IPS-18c (cell line): Measurements from ENCODE around the gene CCDC142.

Source experiments
- H3K4me3 ChIP-seq: 2 replicates; pipeline ENCODE4 v1.7.0; 2013; ENCODE audit warnings: low read depth, mild to moderate bottlenecking, low read length, moderate library complexity; ENCODE audit not compliant: insufficient read depth
- H3K9me3 ChIP-seq: one replicate; pipeline ENCODE4 v1.6.1; 2013; ENCODE audit warnings: mild to moderate bottlenecking, low read length, moderate library complexity; ENCODE audit not compliant: control insufficient read depth, insufficient read depth

CCDC142 gene

GRCh38 chr2:74515981-74516633 lies 33.3 kb upstream of the CCDC142 start:
- peak overlapping the region; percentile 42; the same call in 1 of the 2 replicates for H3K4me3 ChIP-seq

DNA sequence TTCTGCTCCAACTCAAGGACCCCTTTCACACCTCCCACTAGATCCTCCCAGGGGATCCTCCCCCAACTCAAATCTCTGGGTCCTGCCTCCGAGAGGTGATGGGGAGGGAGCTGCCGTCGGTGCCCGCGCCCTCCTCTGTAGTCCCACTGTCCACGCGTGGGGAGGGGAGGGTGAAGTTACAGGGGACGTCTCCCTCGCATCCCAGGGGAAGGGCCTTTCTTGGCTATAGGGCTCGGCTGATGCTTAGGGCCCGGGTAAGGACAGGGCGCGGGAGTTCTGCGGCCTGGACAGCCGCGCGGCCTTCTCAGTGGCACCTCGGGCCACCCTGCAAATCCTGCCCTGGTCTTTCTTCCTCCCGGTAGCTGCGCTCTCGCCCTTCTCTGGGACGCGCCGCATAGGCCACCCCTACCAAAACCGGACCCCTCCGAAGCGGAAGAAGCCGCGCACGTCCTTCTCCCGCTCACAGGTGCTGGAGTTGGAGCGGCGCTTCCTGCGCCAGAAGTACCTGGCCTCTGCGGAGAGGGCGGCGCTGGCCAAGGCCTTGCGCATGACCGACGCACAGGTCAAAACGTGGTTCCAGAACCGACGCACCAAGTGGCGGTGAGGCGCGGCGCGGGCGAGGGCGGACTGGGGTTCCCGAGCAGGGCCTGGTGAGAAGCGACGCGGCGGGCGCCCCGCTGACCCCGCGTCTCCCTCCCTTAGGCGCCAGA lies 32.6 kb upstream of the CCDC142 start:
- H3K9me3 ChIP-seq = peaks cover 9% of the 10 kb centered on the region
- H3K4me3 ChIP-seq = peak overlapping the region; percentile 42; the same call in 1 of the 2 replicates

More at GRCh38 chr2:74515981-74516633, 33.3 kb upstream of the CCDC142 start:
- peaks cover 9% of the 10 kb centered on the region for H3K9me3 ChIP-seq

GRCh38 chr2:74514368-74515270 lies 31.8 kb upstream of the CCDC142 start, which contains the start of gene TLX2:
TLX2 (plus strand) TSS chr2:74514450; CDS start chr2:74514807, 357 bp downstream.
- H3K4me3 ChIP-seq = peak within 1 kb of the TSS; percentile 42
- H3K9me3 ChIP-seq = peaks cover 9% of the 10 kb centered on the region

DNA sequence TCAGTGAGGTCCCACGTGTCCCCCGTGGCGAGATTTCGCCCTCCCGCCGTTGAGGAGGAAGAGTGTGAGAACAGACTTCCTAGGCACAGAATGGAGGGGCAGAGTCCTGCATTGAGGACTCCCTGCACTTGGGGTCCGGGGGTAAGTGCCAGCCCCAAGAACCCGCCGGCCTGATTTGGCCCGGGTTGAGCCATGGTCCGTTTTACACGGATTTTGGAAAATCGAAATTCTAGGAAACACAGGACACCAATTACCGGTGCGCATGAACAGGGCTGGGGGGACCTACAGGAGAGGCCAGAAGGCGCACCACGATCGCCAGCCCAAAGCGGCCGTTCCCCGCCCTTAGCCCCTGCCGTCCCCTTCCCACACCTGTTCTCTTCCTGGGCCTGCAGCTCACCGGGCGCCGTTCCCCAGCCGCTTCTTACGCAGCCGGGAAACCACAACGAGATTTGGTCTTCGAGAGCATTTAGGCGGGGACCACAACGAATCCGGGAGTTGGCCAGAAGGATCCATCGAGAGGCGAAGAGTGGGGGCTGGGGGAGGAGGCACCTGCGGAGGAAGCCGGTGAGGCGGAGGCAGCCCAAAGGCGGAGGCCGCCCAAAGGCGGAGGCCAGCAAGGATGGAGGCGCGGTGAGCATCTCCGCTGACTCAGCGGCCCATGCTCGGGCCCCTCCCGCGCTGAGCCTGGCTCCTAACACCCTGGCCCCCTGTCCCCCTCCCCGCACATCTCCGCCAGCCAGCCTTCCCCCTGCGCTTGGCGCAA lies 31.0 kb upstream of the CCDC142 start:
- peaks cover 9% of the 10 kb centered on the region for H3K9me3 ChIP-seq
- H3K4me3 ChIP-seq = peak overlapping the region; percentile 42

GRCh38 chr2:74512744-74513604 lies 30.2 kb upstream of the CCDC142 start:
- peak overlapping the region; percentile 42; the same call in 1 of the 2 replicates for H3K4me3 ChIP-seq
- H3K9me3 ChIP-seq = peaks cover 9% of the 10 kb centered on the region

DNA sequence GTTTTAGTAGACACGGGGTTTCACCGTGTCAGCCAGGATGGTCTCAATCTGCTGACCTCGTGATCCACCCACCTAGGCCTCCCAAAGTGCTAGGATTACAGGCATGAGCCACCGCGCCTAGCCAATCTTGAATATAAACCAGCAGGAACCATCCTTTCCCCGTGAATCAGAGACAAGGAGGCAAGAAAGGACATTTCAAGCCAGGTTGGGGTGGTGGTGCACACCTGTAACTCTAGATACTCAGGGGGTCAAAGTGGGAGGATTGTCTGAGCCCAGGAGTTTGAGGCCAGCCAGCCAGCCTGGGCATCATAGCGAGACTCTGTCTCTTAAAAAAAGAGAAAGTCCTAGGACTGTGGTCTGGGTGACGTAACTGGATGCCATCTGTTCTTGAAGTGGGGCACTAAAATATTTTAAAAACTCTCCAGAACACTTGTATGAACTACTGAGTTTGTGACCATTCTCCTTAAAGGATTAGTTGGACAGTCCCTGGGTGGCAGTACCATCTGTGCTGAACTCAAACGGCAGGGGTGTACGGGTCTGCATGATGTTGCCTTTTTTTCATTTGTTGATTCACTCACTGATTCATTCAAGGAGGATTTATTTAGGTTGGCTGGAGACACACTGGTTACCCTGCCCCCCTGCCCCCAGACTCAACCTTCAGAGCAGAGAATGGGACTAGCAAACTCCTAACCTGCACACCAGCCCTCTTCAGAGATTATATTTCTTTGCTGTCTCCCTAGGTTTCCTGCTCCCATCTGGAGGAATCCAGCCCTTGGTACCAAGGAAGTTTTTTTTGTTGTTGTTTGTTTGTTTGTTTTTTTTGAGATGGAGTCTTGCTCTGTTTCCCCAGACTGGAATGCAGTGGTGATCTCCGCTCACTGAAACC lies 28.5 kb upstream of the CCDC142 start:
- Histone ChIP-seq H3K9me3 (peaks cover 5% of the 10 kb centered on the region), H3K4me3 (no peak overlapping the region)

GRCh38 chr2:74510272-74510671 lies 27.5 kb upstream of the CCDC142 start:
- H3K4me3 ChIP-seq = no peak overlapping the region
- H3K9me3 ChIP-seq = no peaks in the 10 kb centered on the region

DNA sequence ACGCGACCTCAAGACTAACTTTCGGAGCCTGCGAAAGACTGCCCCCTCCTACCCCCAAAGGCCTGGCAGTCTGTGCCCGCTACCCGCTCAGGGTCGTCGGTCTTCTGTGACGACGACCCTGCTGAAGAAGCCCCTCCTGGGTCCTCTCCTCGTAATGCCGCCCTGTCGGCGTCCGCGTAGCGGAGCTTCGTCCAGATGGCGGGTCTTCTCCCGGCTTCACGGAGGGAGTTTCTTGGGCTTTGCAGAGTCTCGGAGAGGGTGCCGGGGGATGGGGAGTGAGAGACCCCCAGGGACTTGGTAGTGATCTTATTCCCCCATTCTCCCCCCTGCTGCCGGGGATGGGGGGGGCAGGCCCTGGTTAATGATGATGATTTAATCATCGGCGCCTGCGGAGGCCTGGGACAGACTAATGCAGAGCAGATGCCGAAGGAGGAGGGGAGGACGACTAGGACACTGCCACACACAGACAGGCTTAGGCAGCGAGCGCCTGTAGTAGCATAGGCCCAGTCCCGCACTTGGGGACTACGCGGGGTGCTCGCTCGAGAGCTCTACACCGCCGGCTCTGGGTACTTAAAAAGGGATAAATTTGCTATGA lies 25.2 kb upstream of the CCDC142 start:
- Histone ChIP-seq H3K4me3 (peak overlapping the region; percentile 94), H3K9me3 (no peaks in the 10 kb centered on the region)

GRCh38 chr2:74507145-74507925 lies 24.5 kb upstream of the CCDC142 start, which contains the start of gene PCGF1:
PCGF1 (minus strand) TSS chr2:74507695; CDS start chr2:74507668, 27 bp downstream.
- no peaks in the 10 kb centered on the region for H3K9me3 ChIP-seq

GRCh38 chr2:74505448-74506246 lies 22.8 kb upstream of the CCDC142 start:
- H3K9me3 ChIP-seq = no peaks in the 10 kb centered on the region
- H3K4me3 ChIP-seq = no peak overlapping the region

More at GRCh38 chr2:74507145-74507925, 24.5 kb upstream of the CCDC142 start, which contains the start of gene PCGF1:
- peak within 1 kb of the TSS; percentile 94 for H3K4me3 ChIP-seq

- H3K4me3 ChIP-seq = no peak overlapping the region
- no peaks in the 10 kb centered on the region for H3K9me3 ChIP-seq
Observed at GRCh38 chr2:74504591-74504990, 21.8 kb upstream of the CCDC142 start.

DNA sequence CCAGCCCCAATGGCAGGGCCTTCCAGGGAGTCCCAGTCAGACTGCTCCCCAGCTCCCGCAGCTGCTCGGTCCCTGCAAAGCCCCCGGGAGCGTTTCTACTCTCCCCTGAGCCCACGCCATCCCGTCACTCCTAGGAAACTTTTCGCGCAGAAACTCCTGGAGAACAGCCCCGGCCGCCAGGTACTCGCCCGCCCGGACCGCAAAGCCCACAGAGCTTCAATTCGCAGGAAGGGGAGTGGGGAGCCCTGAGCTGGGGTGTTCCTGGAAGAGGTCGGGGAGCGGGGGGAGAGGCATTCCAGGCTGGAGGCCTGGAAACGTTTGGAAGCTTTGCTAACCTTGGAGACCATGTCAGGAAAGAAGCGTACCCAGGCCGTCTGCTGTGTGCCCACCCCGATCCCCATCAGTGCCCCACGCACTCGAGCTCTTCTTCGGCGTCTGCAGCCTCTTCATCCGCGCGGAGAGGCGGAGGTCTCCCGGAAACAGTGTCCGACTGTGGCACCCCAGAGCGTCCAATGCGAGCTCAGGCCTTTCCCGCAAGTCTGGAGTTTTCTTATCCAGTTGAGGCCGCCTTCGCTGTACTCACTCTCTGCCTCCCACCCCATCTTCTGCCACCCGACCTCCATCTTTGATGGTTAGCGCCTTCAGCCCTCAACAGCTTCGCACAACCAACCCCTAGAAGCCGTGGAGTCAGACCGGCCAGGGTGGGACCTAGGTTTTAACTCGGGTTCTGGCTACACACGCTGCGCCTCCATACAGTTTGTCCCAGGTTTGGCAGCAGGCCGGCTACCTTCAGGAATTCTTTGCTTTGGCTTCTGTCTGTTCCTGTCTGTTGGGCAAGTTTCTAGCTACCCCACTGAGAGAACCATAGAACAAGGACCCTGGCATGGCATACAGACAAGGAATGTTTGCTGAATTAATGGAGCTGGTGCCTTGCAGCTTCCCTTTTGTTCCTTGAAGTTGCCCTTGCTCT lies 21.0 kb upstream of the CCDC142 start:
- no peaks in the 10 kb centered on the region for H3K9me3 ChIP-seq
- H3K4me3 ChIP-seq = peak overlapping the region; percentile 68
